IMR-90 (cell line): ENCODE measurements around the gene TMEM163. TPM values are rescaled to one million over a fixed set of nuclear protein-coding genes. Genes with fewer than 3 reads are reported as not detected.
A peak's percentile ranks its signal among the peaks of the same experiment; 100 is the strongest.

ENCODE experiments used
- ATAC-seq: fragments of 200-7000 bp; cut with Tn5 transposase; 2 replicates; pipeline ENCODE4 v1.9.1; 2020; ENCODE audit warnings: low read depth, mild to moderate bottlenecking, moderate library complexity
- BruUV-seq: library from RNA; stranded (reverse); fragments of 400-500 nt; replicated peaks from 2 replicates; lab custom pipeline; 2021; lab: Mats Ljungman, UMichigan
- CTCF ChIA-PET: fragments of 300-600 bp; formaldehyde crosslinking; extraction: SDS; loops from one replicate; lab custom pipeline; 2021; ENCODE audit warnings: antibody characterized with exemption; lab: Yijun Ruan, JAX
- POLR2A ChIA-PET: fragments of 300-600 bp; sonication (Branson Sonifier 250); formaldehyde crosslinking; loops from one replicate; lab custom pipeline; 2022; ENCODE audit warnings: antibody characterized with exemption; ENCODE audit not compliant: unreplicated experiment; lab: Charles Lee
- DNase-seq: peaks from one replicate; pipeline ENCODE4 v3.0.0; 2013
- H2AFZ ChIP-seq: replicated peaks from 2 replicates; pipeline ENCODE3; 2013; ENCODE audit warnings: low read length, mild to moderate bottlenecking; ENCODE audit not compliant: poor library complexity
- H2AK5ac ChIP-seq: 2 replicates; pipeline ENCODE4 v1.6.1; 2013; ENCODE audit warnings: low read depth, low read length, inconsistent platforms
- H2AK9ac ChIP-seq: replicated peaks from 2 replicates; pipeline ENCODE3; 2013; ENCODE audit warnings: mild to moderate bottlenecking, low read depth, low read length, moderate library complexity; ENCODE audit not compliant: poor library complexity
- H2BK120ac ChIP-seq: 2 replicates; pipeline ENCODE4 v1.6.1; 2013; ENCODE audit warnings: low read depth, low read length, inconsistent platforms
- H2BK15ac ChIP-seq: 3 replicates; pipeline ENCODE4 v1.6.1; 2013; ENCODE audit warnings: low read depth, low read length, inconsistent platforms
- H2BK20ac ChIP-seq: 2 replicates; pipeline ENCODE4 v1.6.1; 2013; ENCODE audit warnings: low read depth, mild to moderate bottlenecking, inconsistent platforms, low read length, moderate library complexity
- H2BK5ac ChIP-seq: 2 replicates; pipeline ENCODE4 v1.6.1; 2013; ENCODE audit warnings: mild to moderate bottlenecking, low read depth, low read length, inconsistent platforms; ENCODE audit not compliant: poor library complexity, severe bottlenecking
- H3K14ac ChIP-seq: replicated peaks from 2 replicates; pipeline ENCODE4 v1.6.1; 2013; ENCODE audit warnings: low read depth, low read length, inconsistent platforms
- H3K18ac ChIP-seq: 2 replicates; pipeline ENCODE4 v1.6.1; 2013; ENCODE audit warnings: low read depth, low read length, control low read depth
- H3K23ac ChIP-seq: 2 replicates; pipeline ENCODE4 v1.6.1; 2013; ENCODE audit warnings: low read depth, low read length, inconsistent platforms
- H3K27ac ChIP-seq: 2 replicates; pipeline ENCODE4 v1.5.1; 2013; ENCODE audit warnings: mild to moderate bottlenecking, control low read depth, low read length; ENCODE audit not compliant: insufficient read depth
- H3K27me3 ChIP-seq: 2 replicates; pipeline ENCODE4 v1.6.1; 2013; ENCODE audit warnings: low read length; ENCODE audit not compliant: control insufficient read depth, insufficient read depth
- H3K36me3 ChIP-seq: 2 replicates; pipeline ENCODE4 v1.6.1; 2013; ENCODE audit warnings: low read length, mixed read lengths; ENCODE audit not compliant: control insufficient read depth, insufficient read depth
- H3K4ac ChIP-seq: 2 replicates; pipeline ENCODE4 v1.6.1; 2013; ENCODE audit warnings: low read depth, low read length, inconsistent platforms
- H3K4me1 ChIP-seq: 2 replicates; pipeline ENCODE4 v1.6.1; 2013; ENCODE audit warnings: low read length, mixed read lengths; ENCODE audit not compliant: control insufficient read depth, insufficient read depth
- H3K4me2 ChIP-seq: 2 replicates; pipeline ENCODE4 v1.6.1; 2013; ENCODE audit warnings: low read depth, mild to moderate bottlenecking, control low read depth, low read length, moderate library complexity
- H3K4me3 ChIP-seq: 2 replicates; pipeline ENCODE4 v1.5.1; 2013; ENCODE audit warnings: low read depth, mild to moderate bottlenecking, control low read depth, low read length, moderate library complexity; ENCODE audit not compliant: insufficient read depth
- H3K56ac ChIP-seq: 2 replicates; pipeline ENCODE4 v1.6.1; 2013; ENCODE audit warnings: low read length, inconsistent platforms; ENCODE audit not compliant: insufficient read depth; ENCODE audit errors: extremely low read depth
- H3K79me1 ChIP-seq, 2 experiments: 2 replicates each; pipeline ENCODE4 v1.6.1; 2013; ENCODE audit warnings: low read length in 2 of 2, inconsistent platforms in 1 of 2, low read depth in 1 of 2
- H3K9ac ChIP-seq: 2 replicates; pipeline ENCODE4 v1.6.1; 2013; ENCODE audit warnings: low read depth, low read length, control low read depth
- H3K9me1 ChIP-seq: 2 replicates; pipeline ENCODE4 v1.6.1; 2013; ENCODE audit warnings: low read length, inconsistent platforms; ENCODE audit not compliant: insufficient read depth
- H3K9me3 ChIP-seq: 2 replicates; pipeline ENCODE4 v1.6.1; 2013; ENCODE audit warnings: low read length; ENCODE audit not compliant: control insufficient read depth, insufficient read depth
- H4K20me1 ChIP-seq: 2 replicates; pipeline ENCODE4 v1.6.1; 2013; ENCODE audit warnings: low read length, inconsistent platforms; ENCODE audit not compliant: insufficient read depth
- H4K5ac ChIP-seq: 2 replicates; pipeline ENCODE4 v1.6.1; 2013; ENCODE audit warnings: mild to moderate bottlenecking, low read depth, low read length, control low read depth
- H4K8ac ChIP-seq, 2 experiments: 2 replicates each; pipeline ENCODE4 v1.6.1; 2013; ENCODE audit warnings: low read depth in 2 of 2, low read length in 2 of 2, control low read depth in 1 of 2, inconsistent platforms in 1 of 2
- H4K91ac ChIP-seq: 2 replicates; pipeline ENCODE4 v1.6.1; 2013; ENCODE audit warnings: low read depth, low read length, inconsistent platforms; ENCODE audit not compliant: insufficient read depth
- CEBPB ChIP-seq: IDR thresholded peaks from 2 replicates; pipeline ENCODE4 v1.6.1; 2012; ENCODE audit warnings: low read depth, low read length, improper control_type of control experiment
- RFX5 ChIP-seq: IDR thresholded peaks from 2 replicates; pipeline ENCODE4 v1.8.0; 2012; ENCODE audit warnings: low read depth, mild to moderate bottlenecking, low read length, moderate library complexity
- WGBS, 2 experiments: methylation state at CpG; one replicate each; pipeline versions ENCODE4 v1.1.5 to v1.1.7; 2013; ENCODE audit warnings: missing lambda C conversion rate in 2 of 2; ENCODE audit not compliant: insufficient read length in 1 of 2; ENCODE audit errors: extremely low coverage in 2 of 2; 5-methylcytosine and 5-hydroxymethylcytosine counted together
- dilution Hi-C: fragments of 300-500 bp; cut with HindIII; formaldehyde crosslinking; loops from one replicate; pipeline ENCODE4 v1.14.3; 2018; ENCODE audit warnings: low sequenced_read_pairs; ENCODE audit not compliant: unreplicated experiment
- in situ Hi-C: fragments of 300-500 bp; cut with MboI; formaldehyde crosslinking; loops from 3 replicates; pipeline ENCODE4 v1.14.3; 2019; ENCODE audit warnings: low sequenced_read_pairs, inconsistent platforms, mixed read lengths
- intact Hi-C: fragments of 100-400 bp; cut with micrococcal nuclease; formaldehyde crosslinking; loops from 2 replicates; pipeline ENCODE4 v1.10.0; 2022
- polyA plus RNA-seq, 3 experiments: library from polyadenylated mRNA; depleted of rRNA; stranded (reverse); fragments of >200 nt; gene quantifications; 2 replicates each; pipeline ENCODE4 v1.2.3, GENCODE V29; 2012; ENCODE audit warnings: low replicate concordance in 1 of 3
- total RNA-seq: library from RNA; depleted of rRNA; stranded (reverse); fragments of >200 nt; gene quantifications from 2 replicates; pipeline ENCODE4 v1.2.3, GENCODE V29; 2012

TMEM163 gene
- total and polyA plus RNA-seq, 2 of the 4 experiments (the other 2 are of a cell fraction): not detected

GRCh38 chr2:134718023-134718816 lies 580 bp downstream of the TMEM163 start:
- WGBS, 2 experiments: 2% methylated on average over 52 of the region's 91 CpGs; no CpG with 5 or more reads in 1 of the 2 experiments

More at GRCh38 chr2:134718023-134718816, 580 bp downstream of the TMEM163 start:
- no peak overlapping the region for H3K18ac ChIP-seq
- no peak overlapping the region for H2BK15ac ChIP-seq
- H2AK5ac ChIP-seq: no peak overlapping the region
- DNase-seq (no peak), ATAC-seq (peak; percentile 17)
- H3K36me3 ChIP-seq: no peaks in the 10 kb centered on the region
- CTCF ChIA-PET: no interaction called here
- H3K4me2 ChIP-seq: no peak overlapping the region; the same call in 1 of the 2 replicates
- H2BK120ac ChIP-seq: no peak overlapping the region
- TF ChIP-seq RFX5 (no peak), CEBPB (no peak)
- H2AK9ac ChIP-seq: peak overlapping the region; percentile 29
- no peak overlapping the region for H3K27ac ChIP-seq
- H3K23ac ChIP-seq: no peak overlapping the region
- H2BK20ac ChIP-seq: no peak overlapping the region
- H4K20me1 ChIP-seq: no peaks in the 10 kb centered on the region
- intact Hi-C loops (no loop called here), in situ Hi-C loops (no loop called here), dilution Hi-C loops (no loop called here)
- no TSS peak for BruUV-seq
- no peak overlapping the region for H4K91ac ChIP-seq
- no peaks in the 10 kb centered on the region for H3K9me1 ChIP-seq
- H3K9ac ChIP-seq: no peak overlapping the region
- no peak overlapping the region for H3K56ac ChIP-seq
- no peak overlapping the region for H3K14ac ChIP-seq
- peaks cover 57% of the 10 kb centered on the region for H3K27me3 ChIP-seq
- H3K9me3 ChIP-seq: no peaks in the 10 kb centered on the region
- H4K5ac ChIP-seq: no peak overlapping the region
- no peaks in the 10 kb centered on the region for H3K4me1 ChIP-seq
- no peaks in the 10 kb centered on the region for H3K79me1 ChIP-seq
- no peak overlapping the region for H3K4me3 ChIP-seq
- no peak overlapping the region for H2BK5ac ChIP-seq
- H2AFZ ChIP-seq: peak overlapping the region; percentile 69
- POLR2A ChIA-PET: no interaction called here
- H4K8ac ChIP-seq: no peak overlapping the region
- H3K4ac ChIP-seq: no peak overlapping the region
